K562 (cell line): ENCODE data around the gene MLF1. TPM values are rescaled to one million over a fixed set of nuclear protein-coding genes. Genes with fewer than 3 reads are reported as not detected.

Source experiments
- ATAC-seq: fragments of 200-7000 bp; cut with Tn5 transposase; 3 replicates; pipeline ENCODE4 v1.9.1; 2020; ENCODE audit warnings: moderate library complexity
- BruUV-seq: library from RNA; stranded (reverse); fragments of 400-500 nt; replicated peaks from 2 replicates; lab custom pipeline; 2021; lab: Mats Ljungman, UMichigan
- CTCF ChIA-PET: fragments of 300-600 bp; formaldehyde crosslinking; extraction: SDS; loops from one replicate; lab custom pipeline; 2021; ENCODE audit warnings: low intra/inter-chr PET ratio; lab: Yijun Ruan, JAX
- POLR2A ChIA-PET: fragments of 300-600, 350-650 bp; sonication (Branson Sonifier 250); formaldehyde crosslinking; extraction: SDS; loops from one replicate; lab custom pipeline; 2021; ENCODE audit warnings: antibody characterized with exemption, inconsistent platforms; lab: Yijun Ruan, JAX
- DNase-seq, 4 experiments: peaks; one replicate each; pipeline versions ENCODE4 v3.0.0 to v3.0.0-alpha.2; 2011 to 2018; ENCODE audit warnings: low spot score in 3 of 4, mixed read lengths in 3 of 4; ENCODE audit errors: extremely low read depth in 1 of 4
- FAIRE-seq: peaks from 2 replicates; lab custom pipeline; 2011; peaks lifted over from hg19 to GRCh38; lab: Jason Lieb, UNC
- H2AFZ ChIP-seq: 2 replicates; pipeline ENCODE4 v1.6.0; 2011; ENCODE audit warnings: low read depth, low read length, control low read depth, inconsistent platforms
- H3K27ac ChIP-seq: fragments of 200-600 bp; 3 replicates; pipeline ENCODE4 v1.8.0; 2011; ENCODE audit warnings: low read depth, mild to moderate bottlenecking, control low read depth, inconsistent platforms, low read length, moderate library complexity, mixed read lengths; ENCODE audit errors: extremely low read depth
- H3K27me3 ChIP-seq, 2 experiments: fragments of 300-600 bp in 1 of 2; 2 replicates in 1 of 2; 3 replicates in 1 of 2; pipeline versions ENCODE4 v1.6.0 to v1.8.0; 2011; ENCODE audit warnings: inconsistent platforms in 2 of 2, low read length in 2 of 2, mild to moderate bottlenecking in 1 of 2, mixed read lengths in 1 of 2, moderate library complexity in 1 of 2; ENCODE audit not compliant: control insufficient read depth in 2 of 2, insufficient read depth in 2 of 2
- H3K36me3 ChIP-seq: fragments of 300-600 bp; 3 replicates; pipeline ENCODE4 v1.8.0; 2011; ENCODE audit warnings: mild to moderate bottlenecking, low read length, inconsistent platforms; ENCODE audit not compliant: control insufficient read depth, insufficient read depth
- H3K4me1 ChIP-seq, 2 experiments: fragments of 200-600 bp in 1 of 2; replicated peaks in 1 of 2; 2 replicates in 1 of 2; 3 replicates in 1 of 2; pipeline versions ENCODE4 v1.5.1 to v1.8.0; 2011; ENCODE audit warnings: inconsistent platforms in 2 of 2, low read length in 2 of 2, mild to moderate bottlenecking in 1 of 2, mixed read lengths in 1 of 2, moderate library complexity in 1 of 2; ENCODE audit not compliant: control insufficient read depth in 2 of 2, insufficient read depth in 2 of 2
- H3K4me2 ChIP-seq: 2 replicates; pipeline ENCODE4 v1.6.1; 2011; ENCODE audit warnings: low read length, control low read depth, inconsistent platforms, mixed read lengths; ENCODE audit not compliant: insufficient read depth
- H3K4me3 ChIP-seq: fragments of 200-600 bp; sonication (generic), shearing (Covaris generic); 2 replicates; pipeline ENCODE4 v1.5.1; 2016; ENCODE audit warnings: control low read depth, inconsistent platforms
- H3K79me2 ChIP-seq: fragments of 200-600 bp; 3 replicates; pipeline ENCODE4 v1.8.0; 2011; ENCODE audit warnings: low read length, inconsistent platforms; ENCODE audit not compliant: control insufficient read depth, insufficient read depth
- H3K9ac ChIP-seq, 2 experiments: 2 replicates each; pipeline versions ENCODE4 v1.6.0 to v1.6.1; 2011; ENCODE audit warnings: low read depth in 2 of 2, low read length in 2 of 2, control low read depth in 1 of 2, inconsistent platforms in 1 of 2, mild to moderate bottlenecking in 1 of 2, mixed read lengths in 1 of 2; ENCODE audit not compliant: insufficient read depth in 1 of 2
- H3K9me1 ChIP-seq: one replicate; pipeline ENCODE4 v1.6.0; 2011; ENCODE audit warnings: inconsistent platforms, mild to moderate bottlenecking, low read length, moderate library complexity; ENCODE audit not compliant: control insufficient read depth, insufficient read depth
- H3K9me3 ChIP-seq: replicated peaks from 2 replicates; pipeline ENCODE4 v1.5.1; 2011; ENCODE audit warnings: low read depth, low read length, inconsistent platforms; ENCODE audit not compliant: control insufficient read depth, insufficient read depth
- H4K20me1 ChIP-seq: replicated peaks from 2 replicates; pipeline ENCODE4 v1.6.1; 2011; ENCODE audit warnings: low read length, inconsistent platforms, mixed read lengths; ENCODE audit not compliant: control insufficient read depth, insufficient read depth
- STAT5A ChIP-seq: IDR thresholded peaks from 2 replicates; pipeline ENCODE4 v1.6.1; 2012; ENCODE audit warnings: low read length, inconsistent platforms, borderline replicate concordance
- ZNF143 ChIP-seq: sonication (generic); formaldehyde crosslinking; IDR thresholded peaks from 2 replicates; pipeline ENCODE4 v1.9.0; 2022; ENCODE audit warnings: mild to moderate bottlenecking, missing genetic modification reagents
- WGBS: fragments of 100-300 bp; shearing (Covaris generic); methylation state at CpG from one replicate; pipeline ENCODE4 v1.1.6; 2016; ENCODE audit warnings: low coverage, mixed read lengths; ENCODE audit not compliant: insufficient coverage; ENCODE audit errors: missing lambda C conversion rate; 5-methylcytosine and 5-hydroxymethylcytosine counted together
- in situ Hi-C: fragments of 300-500 bp; cut with MboI; formaldehyde crosslinking; loops from 4 replicates; pipeline ENCODE4 v1.15.0; 2018; ENCODE audit warnings: inconsistent platforms, mixed read lengths
- intact Hi-C: fragments of 100-400 bp; cut with micrococcal nuclease; formaldehyde crosslinking; loops from 2 replicates; pipeline ENCODE4 v1.14.2; 2022
- polyA plus RNA-seq, 8 experiments: library from polyadenylated mRNA; depleted of rRNA in 4 of 8; stranded (reverse) in 5 of 8; unstranded in 3 of 8; fragments of >200 nt; fragmentation: Nextera tagmentation in 2 of 8; fragmentation: Illumina TruSeq in 1 of 8; extraction: Ambion mirVana in 2 of 8; extraction: Trizol in 1 of 8; gene quantifications; 2 replicates each; pipeline versions ENCODE4 v1.2.1 to v1.2.3, GENCODE V29; 2011 to 2014; ENCODE audit warnings: inconsistent platforms in 1 of 8, missing spikeins in 1 of 8
- total RNA-seq, 7 experiments: library from RNA; depleted of rRNA in 6 of 7; stranded (reverse); fragments of >200 nt in 6 of 7; fragmentation: Illumina TruSeq in 2 of 7; extraction: Trizol in 2 of 7; gene quantifications; 2 replicates each; pipeline versions ENCODE4 v1.2.1 to v1.2.3, GENCODE V29; 2011 to 2021; ENCODE audit warnings: low replicate concordance in 1 of 7
- TF ChIP-seq, protein P1 (sequence below): fragments of 450-650 bp; IDR thresholded peaks from 2 replicates; pipeline ENCODE4 v1.6.1; 2018; ENCODE audit warnings: mild to moderate bottlenecking, low read depth; ENCODE audit not compliant: partially characterized antibody

The MLF1 gene
- total and polyA plus RNA-seq, 9 of the 15 experiments (the other 6 are each of a cell fraction or from before 2014, with no cell fraction given) = 20.4 to 71.0 (median 27.1) TPM

DNA sequence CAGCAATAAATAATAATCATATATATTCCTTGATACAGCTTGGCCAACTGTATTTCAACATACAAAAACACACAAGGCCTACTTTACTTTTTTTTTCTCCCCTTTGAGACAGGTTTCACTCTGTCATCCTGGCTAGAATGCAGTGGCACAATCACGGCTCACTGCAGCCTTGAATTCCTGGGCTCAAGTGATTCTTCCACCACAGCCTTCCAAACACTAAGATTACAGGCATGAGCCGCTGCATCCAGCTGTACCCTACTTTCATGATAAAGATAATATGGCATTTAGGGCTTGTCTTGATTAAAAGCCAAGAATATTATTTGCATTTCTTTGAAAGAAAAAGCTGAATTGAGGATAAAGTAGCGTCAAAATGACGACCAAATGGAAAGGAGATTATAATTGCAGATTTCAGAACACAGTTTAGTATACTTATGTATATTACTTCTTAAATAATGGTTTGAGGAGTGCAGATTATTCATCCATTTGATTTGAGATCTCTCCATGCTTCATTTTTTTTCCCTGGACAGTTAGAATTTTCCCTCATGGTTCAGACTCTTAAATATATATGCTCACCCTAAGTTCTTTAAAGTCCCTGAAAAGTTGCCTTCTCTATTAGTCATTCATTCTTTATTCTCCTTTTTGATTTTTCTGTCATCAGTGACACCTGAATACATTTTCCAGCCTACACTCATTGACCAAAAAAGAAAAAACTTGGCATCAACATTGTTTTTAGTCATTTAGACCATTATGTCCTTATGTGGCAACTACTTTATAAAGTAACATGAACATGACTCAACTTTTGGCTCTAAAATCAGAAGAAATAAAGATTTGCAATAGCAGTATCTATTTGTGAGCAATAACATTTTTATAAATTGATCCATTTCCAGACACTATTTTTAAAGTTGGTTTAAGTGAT lies 48.5 kb upstream of the MLF1 start:
- Histone ChIP-seq H3K27ac (no peak overlapping the region), H3K9ac (no peak overlapping the region), H3K27me3 (no peaks in the 10 kb centered on the region), H3K4me3 (no peak overlapping the region), H3K4me2 (no peak overlapping the region), H3K9me1 (no peaks in the 10 kb centered on the region), H2AFZ (no peak overlapping the region), H3K4me1 (no peaks in the 10 kb centered on the region), H4K20me1 (no peaks in the 10 kb centered on the region), H3K9me3 (no peaks in the 10 kb centered on the region), H3K36me3 (no peaks in the 10 kb centered on the region), H3K79me2 (no peaks in the 10 kb centered on the region)
- TF ChIP-seq, protein P1, sequence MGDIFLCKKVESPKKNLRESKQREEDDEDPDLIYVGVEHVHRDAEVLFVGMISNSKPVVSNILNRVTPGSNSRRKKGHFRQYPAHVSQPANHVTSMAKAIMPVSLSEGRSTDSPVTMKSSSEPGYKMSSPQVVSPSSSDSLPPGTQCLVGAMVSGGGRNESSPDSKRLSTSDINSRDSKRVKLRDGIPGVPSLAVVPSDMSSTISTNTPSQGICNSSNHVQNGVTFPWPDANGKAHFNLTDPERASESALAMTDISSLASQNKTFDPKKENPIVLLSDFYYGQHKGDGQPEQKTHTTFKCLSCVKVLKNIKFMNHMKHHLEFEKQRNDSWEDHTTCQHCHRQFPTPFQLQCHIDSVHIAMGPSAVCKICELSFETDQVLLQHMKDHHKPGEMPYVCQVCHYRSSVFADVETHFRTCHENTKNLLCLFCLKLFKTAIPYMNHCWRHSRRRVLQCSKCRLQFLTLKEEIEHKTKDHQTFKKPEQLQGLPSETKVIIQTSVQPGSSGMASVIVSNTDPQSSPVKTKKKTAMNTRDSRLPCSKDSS = no peak
- TF ChIP-seq ZNF143 (no peak), STAT5A (no peak)
- ChIA-PET POLR2A (no interaction called here), CTCF (no interaction called here)
- ATAC-seq (no peak), DNase-seq (no peak), FAIRE-seq (no peak)
- BruUV-seq = no TSS peak
- WGBS = 69% methylated on average over 4 of the region's 4 CpGs
- in situ Hi-C loops = no loop called here
- intact Hi-C loops = no loop called here
